Astrocyte (in vitro differentiated cells and primary cell): ENCODE measurements around the gene LIN52. TPM values are rescaled to one million over a fixed set of nuclear protein-coding genes. Genes with fewer than 3 reads are reported as not detected.

ENCODE experiments used
- DNase-seq: peaks from one replicate; pipeline ENCODE4 v3.0.0-alpha.2; 2010; ENCODE audit warnings: low read depth
- FAIRE-seq: peaks from 2 replicates; lab custom pipeline; 2011; peaks lifted over from hg19 to GRCh38; lab: Jason Lieb, UNC
- H2AFZ ChIP-seq: 2 replicates; pipeline ENCODE4 v1.6.0; 2012; ENCODE audit warnings: low read depth, low read length, inconsistent platforms
- H3K27ac ChIP-seq: 2 replicates; pipeline ENCODE4 v1.5.1; 2011; ENCODE audit warnings: low read depth, low read length, inconsistent platforms
- H3K27me3 ChIP-seq: 2 replicates; pipeline ENCODE4 v1.6.0; 2011; ENCODE audit warnings: low read length, inconsistent platforms; ENCODE audit not compliant: insufficient read depth
- H3K36me3 ChIP-seq: 2 replicates; pipeline ENCODE4 v1.5.1; 2011; ENCODE audit warnings: low read length, inconsistent platforms; ENCODE audit not compliant: insufficient read depth
- H3K4me1 ChIP-seq: 2 replicates; pipeline ENCODE4 v1.5.1; 2011; ENCODE audit warnings: low read length, inconsistent platforms; ENCODE audit not compliant: insufficient read depth
- H3K4me2 ChIP-seq: 2 replicates; pipeline ENCODE4 v1.6.0; 2012; ENCODE audit warnings: low read length, inconsistent platforms
- H3K4me3 ChIP-seq: 2 replicates; pipeline ENCODE4 v1.5.1; 2011; ENCODE audit warnings: low read depth, mild to moderate bottlenecking, low read length, inconsistent platforms; ENCODE audit not compliant: insufficient read depth
- H3K79me2 ChIP-seq: 2 replicates; pipeline ENCODE4 v1.6.0; 2012; ENCODE audit warnings: mild to moderate bottlenecking, low read length, inconsistent platforms; ENCODE audit not compliant: insufficient read depth
- H3K9ac ChIP-seq: 2 replicates; pipeline ENCODE4 v1.6.0; 2012; ENCODE audit warnings: mild to moderate bottlenecking, low read length, inconsistent platforms
- H3K9me3 ChIP-seq: 2 replicates; pipeline ENCODE4 v1.5.1; 2012; ENCODE audit warnings: low read depth, mild to moderate bottlenecking, low read length, inconsistent platforms; ENCODE audit not compliant: insufficient read depth
- H4K20me1 ChIP-seq: 2 replicates; pipeline ENCODE4 v1.6.0; 2012; ENCODE audit warnings: low read length, inconsistent platforms; ENCODE audit not compliant: insufficient read depth
- H3K27ac Mint-ChIP-seq: one replicate; pipeline ENCODE4 v1.8.0; 2021; ENCODE audit warnings: mild to moderate bottlenecking, mixed read lengths; ENCODE audit not compliant: unreplicated experiment
- H3K27me3 Mint-ChIP-seq: one replicate; pipeline ENCODE4 v1.8.0; 2021; ENCODE audit warnings: low read depth, mixed read lengths; ENCODE audit not compliant: unreplicated experiment
- H3K36me3 Mint-ChIP-seq: one replicate; pipeline ENCODE4 v1.8.0; 2021; ENCODE audit warnings: low read depth, mixed read lengths; ENCODE audit not compliant: unreplicated experiment
- H3K4me1 Mint-ChIP-seq: one replicate; pipeline ENCODE4 v1.8.0; 2021; ENCODE audit warnings: low read depth, mixed read lengths; ENCODE audit not compliant: unreplicated experiment
- H3K4me3 Mint-ChIP-seq: one replicate; pipeline ENCODE4 v1.8.0; 2021; ENCODE audit warnings: mild to moderate bottlenecking, moderate library complexity, mixed read lengths; ENCODE audit not compliant: unreplicated experiment
- H3K9me3 Mint-ChIP-seq: one replicate; pipeline ENCODE4 v1.8.0; 2021; ENCODE audit warnings: mild to moderate bottlenecking, mixed read lengths; ENCODE audit not compliant: unreplicated experiment
- CTCF ChIP-seq: IDR thresholded peaks from 2 replicates; pipeline ENCODE4 v1.5.1; 2011; ENCODE audit warnings: low read depth, mild to moderate bottlenecking, inconsistent platforms, low read length, moderate library complexity; ENCODE audit not compliant: insufficient read depth
- EZH2 ChIP-seq: IDR thresholded peaks from 2 replicates; pipeline ENCODE4 v1.6.1; 2012; ENCODE audit warnings: mild to moderate bottlenecking, low read length, inconsistent platforms; ENCODE audit not compliant: insufficient read depth
- total RNA-seq: library from RNA; stranded (reverse); gene quantifications from 2 replicates; pipeline ENCODE4 v1.2.1, GENCODE V29; 2021

LIN52 gene
- total RNA-seq, 1 donor from 2014 or later, result 5.5 TPM

GRCh38 chr14:74077401-74077800 lies 7.4 kb upstream of the LIN52 start:
- DNase-seq (no peak), FAIRE-seq (no peak)
- TF ChIP-seq EZH2 (no peak), CTCF (no peak)
- no peaks in the 10 kb centered on the region for H3K4me1 ChIP-seq
- Mint-ChIP-seq H3K9me3 (no peaks in the 10 kb centered on the region), H3K27ac (no peak overlapping the region), H3K4me3 (no peak overlapping the region), H3K36me3 (peaks cover 2% of the 10 kb centered on the region), H3K27me3 (no peaks in the 10 kb centered on the region), H3K4me1 (no peaks in the 10 kb centered on the region)
- H3K9me3 ChIP-seq, result no peaks in the 10 kb centered on the region
- H3K79me2 ChIP-seq, result no peaks in the 10 kb centered on the region
- no peaks in the 10 kb centered on the region for H4K20me1 ChIP-seq
- H3K36me3 ChIP-seq, result no peaks in the 10 kb centered on the region
- H3K9ac ChIP-seq, result no peak overlapping the region
- no peak overlapping the region for H2AFZ ChIP-seq
- H3K27ac ChIP-seq, result no peak overlapping the region
- H3K27me3 ChIP-seq, result no peaks in the 10 kb centered on the region
- no peak overlapping the region for H3K4me2 ChIP-seq
- H3K4me3 ChIP-seq, result no peak overlapping the region

- Histone ChIP-seq H4K20me1 (no peaks in the 10 kb centered on the region), H2AFZ (no peak overlapping the region), H3K9me3 (no peaks in the 10 kb centered on the region), H3K79me2 (peaks cover 4% of the 10 kb centered on the region), H3K27me3 (no peaks in the 10 kb centered on the region), H3K4me2 (no peak overlapping the region), H3K36me3 (no peaks in the 10 kb centered on the region), H3K27ac (no peak overlapping the region), H3K4me1 (peaks cover 6% of the 10 kb centered on the region), H3K4me3 (no peak overlapping the region), H3K9ac (no peak overlapping the region)
- FAIRE-seq, result no peak
- no peak overlapping the region for H3K4me3 Mint-ChIP-seq
- no peak overlapping the region for H3K27ac Mint-ChIP-seq
- DNase-seq, result no peak
- peaks cover 7% of the 10 kb centered on the region for H3K4me1 Mint-ChIP-seq
- TF ChIP-seq EZH2, result no peak
- no peak for TF ChIP-seq CTCF
- peaks cover 2% of the 10 kb centered on the region for H3K36me3 Mint-ChIP-seq
- no peaks in the 10 kb centered on the region for H3K27me3 Mint-ChIP-seq
- no peaks in the 10 kb centered on the region for H3K9me3 Mint-ChIP-seq
Observed at GRCh38 chr14:74080820-74081460, 3.8 kb upstream of the LIN52 start.

- Histone ChIP-seq H3K4me1 (peaks cover 6% of the 10 kb centered on the region), H4K20me1 (no peaks in the 10 kb centered on the region), H2AFZ (no peak overlapping the region), H3K27me3 (no peaks in the 10 kb centered on the region), H3K9ac (no peak overlapping the region), H3K4me2 (no peak overlapping the region), H3K4me3 (no peak overlapping the region), H3K36me3 (no peaks in the 10 kb centered on the region), H3K79me2 (peaks cover 9% of the 10 kb centered on the region), H3K27ac (no peak overlapping the region), H3K9me3 (no peaks in the 10 kb centered on the region)
- H3K27me3 Mint-ChIP-seq, result no peaks in the 10 kb centered on the region
- no peak for DNase-seq
- no peaks in the 10 kb centered on the region for H3K9me3 Mint-ChIP-seq
- no peak overlapping the region for H3K4me3 Mint-ChIP-seq
- TF ChIP-seq CTCF (no peak), EZH2 (no peak)
- peaks cover 2% of the 10 kb centered on the region for H3K36me3 Mint-ChIP-seq
- no peak for FAIRE-seq
- peaks cover 9% of the 10 kb centered on the region for H3K4me1 Mint-ChIP-seq
- no peak overlapping the region for H3K27ac Mint-ChIP-seq
Observed at GRCh38 chr14:74081491-74081890, 3.3 kb upstream of the LIN52 start.
